ENCODE measurements around the gene PDE6A.

GRCh38 chr5:149849280-149849965 is 95.2 kb downstream of the PDE6A start:
- TF ChIP-seq POLR2A (IDR thresholded peaks at IDR 0.05; ENCODE audit: low read length) (no peak), CTCF (IDR thresholded peaks at IDR 0.05) (no peak), HOXB5 (CRISPR knock-in tag; IDR thresholded peaks at IDR 0.05) (no peak), EP300 (IDR thresholded peaks at IDR 0.05) (no peak), RFX5 (IDR thresholded peaks at IDR 0.05) (no peak), MAZ (IDR thresholded peaks at IDR 0.05; ENCODE audit: borderline replicate concordance, low read depth, low read length) (no peak), JUNB (IDR thresholded peaks at IDR 0.05) (no peak), CBX8 (IDR thresholded peaks at IDR 0.05) (no peak), HMGXB4 (CRISPR knock-in tag; IDR thresholded peaks at IDR 0.05; ENCODE audit: borderline replicate concordance) (no peak), REST (IDR thresholded peaks at IDR 0.05) (no peak), POLR2AphosphoS2 (conservative IDR thresholded peaks at IDR 0.05; ENCODE audit: low read length) (no peak), SMC3 (IDR thresholded peaks at IDR 0.05) (no peak), BHLHE40 (IDR thresholded peaks at IDR 0.05; ENCODE audit: low read depth, low read length) (no peak)
- TF ChIP-seq, protein P1, sequence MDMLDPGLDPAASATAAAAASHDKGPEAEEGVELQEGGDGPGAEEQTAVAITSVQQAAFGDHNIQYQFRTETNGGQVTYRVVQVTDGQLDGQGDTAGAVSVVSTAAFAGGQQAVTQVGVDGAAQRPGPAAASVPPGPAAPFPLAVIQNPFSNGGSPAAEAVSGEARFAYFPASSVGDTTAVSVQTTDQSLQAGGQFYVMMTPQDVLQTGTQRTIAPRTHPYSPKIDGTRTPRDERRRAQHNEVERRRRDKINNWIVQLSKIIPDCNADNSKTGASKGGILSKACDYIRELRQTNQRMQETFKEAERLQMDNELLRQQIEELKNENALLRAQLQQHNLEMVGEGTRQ (IDR thresholded peaks at IDR 0.05), result no peak

All from A549 (cell line).